Cortex of kidney (tissue), 1 donor: ENCODE measurements around the gene CDC42SE2.

Experiments used
- DNase-seq: peaks from one replicate; lab custom pipeline; 2025; lab: John Stamatoyannopoulos, UW

CDC42SE2 gene, protein sequence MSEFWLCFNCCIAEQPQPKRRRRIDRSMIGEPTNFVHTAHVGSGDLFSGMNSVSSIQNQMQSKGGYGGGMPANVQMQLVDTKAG

DNA sequence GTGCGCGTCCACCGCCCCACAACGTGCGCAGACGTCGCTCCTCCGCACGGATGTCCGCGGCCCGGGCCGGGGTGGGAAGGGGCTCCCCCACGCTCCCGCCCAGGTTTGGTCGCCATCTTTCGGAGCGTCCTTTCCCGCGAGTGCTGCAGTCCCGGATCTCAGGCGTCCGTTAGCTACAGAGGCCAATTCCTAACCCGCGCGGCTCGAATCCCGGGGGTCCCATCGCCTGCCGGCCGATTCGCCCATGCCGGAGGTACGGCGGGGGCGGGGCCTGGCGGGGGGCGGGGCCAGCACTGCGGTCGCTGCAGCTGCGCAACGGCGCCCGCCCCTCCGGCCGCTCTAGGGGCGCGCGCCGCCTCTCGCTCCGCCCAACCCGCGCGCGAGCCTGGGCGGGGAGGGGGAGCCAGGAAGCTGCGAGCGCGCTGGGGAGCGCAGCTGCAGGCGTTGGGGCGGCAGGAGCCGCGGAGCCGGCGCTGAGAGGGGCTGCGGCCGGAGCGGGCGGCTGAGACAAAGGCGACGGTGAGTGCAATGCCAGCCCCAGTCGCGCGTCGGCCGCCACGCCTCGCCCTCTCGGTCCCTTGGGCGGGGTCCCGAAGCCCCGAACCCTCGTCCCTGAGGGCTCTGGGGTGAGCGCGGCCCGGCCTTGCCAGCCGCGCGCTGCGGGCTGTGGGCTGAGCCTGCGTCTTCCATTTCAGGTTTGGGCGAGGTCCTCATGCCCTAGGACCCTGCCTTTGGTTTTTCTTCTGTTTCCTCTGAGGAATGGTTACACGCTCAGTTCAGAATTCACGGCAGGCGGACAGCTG, at the start of gene CDC42SE2:
TSS of gene CDC42SE2 (plus strand) at position 406 of the 803 bp plus-strand sequence. CDS start 95,441 bp downstream, outside the sequence.
- DNase-seq, result peak; percentile 31

DNA sequence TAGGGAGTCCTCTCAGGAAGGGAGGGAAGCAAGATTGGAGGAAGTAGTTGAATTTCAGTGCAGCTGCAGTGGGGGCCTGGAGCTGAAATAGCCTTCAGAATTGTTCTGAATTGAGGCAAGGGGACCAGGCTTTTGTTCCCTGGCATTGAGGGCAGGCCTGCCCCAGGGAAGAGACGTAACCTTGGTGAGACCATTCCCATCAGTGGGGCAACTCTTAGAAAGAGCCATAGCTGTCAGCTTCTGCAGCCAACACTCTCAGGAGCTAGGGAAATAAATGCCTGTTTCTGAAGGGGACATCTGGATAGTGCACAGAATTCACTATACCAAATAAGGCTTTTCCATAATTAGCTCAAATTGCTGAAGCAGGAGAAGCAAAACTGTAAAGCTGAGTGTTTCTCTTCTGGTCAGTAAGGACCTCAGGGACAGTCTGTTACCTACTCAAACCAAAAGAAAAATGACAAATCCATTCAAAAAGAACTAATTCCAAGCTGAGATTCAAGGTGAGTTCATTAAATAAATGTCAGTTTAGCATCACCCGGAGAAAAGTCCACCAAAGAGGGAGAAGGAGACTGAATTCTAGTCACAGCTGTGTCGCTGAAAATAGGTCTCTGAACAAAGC, 49.1 kb upstream of the CDC42SE2 start:
- no peak for DNase-seq

DNA sequence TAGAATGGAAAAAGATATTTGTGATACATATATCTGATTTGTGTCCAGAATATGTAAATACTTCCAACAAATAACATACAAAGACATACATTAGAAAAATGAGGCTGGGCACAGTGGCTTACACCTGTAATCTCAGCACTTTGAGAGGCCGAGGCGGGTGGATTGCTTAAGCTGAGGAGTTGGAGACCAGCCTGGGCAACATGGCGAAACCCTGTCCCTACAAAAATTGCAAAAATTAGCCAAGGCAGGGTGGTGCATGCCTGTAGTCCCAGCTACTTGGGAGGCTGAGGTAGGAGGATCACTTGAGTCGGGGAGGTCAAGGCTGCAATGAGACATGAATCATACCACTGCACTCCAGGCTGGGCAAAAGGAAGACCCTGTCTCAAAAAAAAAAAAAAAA, 46.1 kb upstream of the CDC42SE2 start:
- no peak for DNase-seq

DNA sequence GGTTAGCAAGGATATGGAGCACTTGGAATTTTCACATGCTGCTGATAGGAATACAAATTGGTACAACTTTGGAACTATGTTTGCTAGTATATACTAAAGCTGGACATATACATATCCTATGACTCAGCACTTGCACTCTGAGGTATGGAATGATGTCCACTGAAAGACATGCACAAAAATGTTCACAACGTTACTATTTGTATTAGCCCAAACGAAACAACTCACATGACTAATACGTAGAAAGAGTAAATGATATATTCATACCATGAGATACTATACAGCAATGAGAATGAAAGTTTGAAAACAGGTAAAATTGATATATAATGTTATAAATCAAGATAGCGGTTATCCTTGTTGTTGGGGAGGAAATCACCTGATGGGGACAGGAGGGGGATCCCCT, 45.5 kb upstream of the CDC42SE2 start:
- DNase-seq, result no peak

DNA sequence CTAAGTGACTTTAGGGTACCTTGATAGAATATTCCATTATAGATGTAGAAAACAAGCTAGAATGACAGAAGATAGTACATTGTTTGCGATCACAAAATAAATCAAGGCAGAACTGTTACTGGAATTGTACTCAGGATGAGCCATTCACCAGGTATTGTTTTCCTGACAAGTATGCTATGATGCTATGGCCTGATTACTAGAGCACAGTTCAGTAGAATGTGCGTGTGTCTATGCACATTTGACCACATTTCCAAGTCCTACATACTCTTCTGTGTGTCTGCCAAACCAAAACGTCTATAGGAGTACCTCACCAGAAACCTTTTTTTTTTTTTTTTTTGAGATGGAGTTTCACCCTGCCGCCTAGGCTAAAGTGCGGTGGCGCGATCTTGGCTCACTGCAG, 43.3 kb upstream of the CDC42SE2 start:
- DNase-seq, result no peak

DNA sequence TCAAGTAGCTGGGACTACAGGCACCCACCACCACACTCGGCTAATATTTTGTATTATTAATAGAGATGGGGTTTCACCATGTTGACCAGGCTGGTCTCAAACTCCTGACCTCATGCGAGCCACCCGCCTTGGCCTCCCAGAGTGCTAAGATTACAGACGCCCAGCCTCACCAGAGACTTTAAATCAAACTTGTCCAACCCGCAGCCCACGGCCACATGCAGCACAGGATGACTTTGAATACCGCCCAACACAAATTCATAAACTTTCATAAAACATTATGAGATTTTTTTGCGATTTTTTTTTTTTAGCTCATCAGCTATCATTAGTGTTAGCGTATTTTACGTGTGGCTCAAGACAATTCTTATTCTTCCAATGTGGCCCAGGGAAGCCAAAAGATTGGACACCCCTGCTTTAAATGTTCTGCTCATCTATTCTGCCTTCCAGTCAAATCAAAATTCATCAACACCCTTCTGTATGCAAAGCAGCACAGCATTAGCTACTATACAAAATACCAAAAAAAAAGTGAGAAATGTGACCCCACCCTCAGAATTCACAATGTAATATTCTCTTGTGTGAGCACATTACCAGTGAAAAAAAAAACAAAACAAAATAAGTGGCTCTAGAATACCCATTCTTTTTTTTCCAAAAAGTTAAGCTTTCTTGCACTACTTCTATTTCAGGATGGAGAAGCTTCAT, 42.7 kb upstream of the CDC42SE2 start:
- DNase-seq, result no peak

DNA sequence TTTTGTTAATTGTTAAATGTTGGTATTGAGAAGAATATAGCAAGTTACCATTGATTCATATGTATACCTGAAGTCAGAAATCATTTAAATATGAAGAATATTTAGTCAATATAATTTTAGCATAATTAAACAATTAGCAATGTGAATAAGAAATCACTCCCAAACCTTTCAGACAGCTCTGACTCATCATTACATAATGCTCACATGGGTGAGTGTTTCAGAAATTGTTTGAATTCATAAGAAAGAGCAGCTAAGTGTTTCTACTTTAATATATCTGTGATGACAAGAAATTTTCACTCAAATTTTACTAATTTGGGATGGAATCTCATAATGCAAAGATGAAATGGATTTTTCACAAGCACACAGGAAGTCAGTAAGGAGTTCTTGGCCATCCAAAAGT, 42.0 kb upstream of the CDC42SE2 start:
- DNase-seq, result no peak

DNA sequence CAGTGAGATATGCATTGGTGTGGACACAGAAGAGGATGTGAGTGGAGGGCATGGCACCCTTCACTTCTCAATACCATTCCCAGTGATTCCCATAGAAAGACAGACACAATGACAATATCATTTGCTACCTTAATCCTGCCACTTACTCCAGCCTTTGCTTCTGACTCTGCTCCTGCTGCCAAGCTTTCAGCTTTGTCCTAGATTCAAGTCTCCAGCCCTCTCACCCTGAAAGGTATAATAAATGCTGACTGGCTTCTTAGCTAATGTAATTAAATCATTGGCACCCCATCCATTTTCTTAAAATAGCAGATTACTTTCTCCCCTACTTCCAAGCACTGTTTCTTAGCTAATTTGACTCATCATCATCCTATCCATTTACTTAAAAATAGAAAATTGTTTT, 41.1 kb upstream of the CDC42SE2 start:
- no peak for DNase-seq

DNA sequence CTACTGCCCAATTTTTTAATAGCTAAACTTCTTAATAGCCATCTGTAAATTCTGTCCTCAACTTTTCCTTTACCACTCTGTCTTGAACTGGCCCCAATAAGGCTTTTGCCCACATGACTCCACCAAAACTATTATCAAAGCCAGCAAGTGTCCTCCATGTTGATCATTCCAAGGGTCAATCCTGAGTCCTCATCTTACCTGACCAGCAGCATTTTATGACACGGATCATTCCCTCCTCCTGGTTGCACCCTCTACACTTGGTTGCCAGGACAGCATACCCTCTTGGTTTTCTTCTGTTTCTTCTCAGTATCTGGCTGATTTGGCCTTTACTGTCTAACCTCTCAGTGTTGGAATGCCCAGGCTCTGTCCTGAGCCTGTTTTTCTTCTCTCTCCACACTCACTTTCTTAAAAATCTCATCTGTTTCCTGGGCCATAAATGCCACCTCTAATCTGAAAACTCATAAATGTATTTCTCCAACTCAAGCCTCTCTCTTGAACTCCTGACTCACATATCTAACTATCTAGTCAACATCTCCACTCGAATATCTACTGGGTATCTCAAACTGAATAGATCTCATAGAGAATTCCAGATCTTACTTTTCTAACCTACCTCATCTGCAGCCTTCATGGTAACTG, 40.0 kb upstream of the CDC42SE2 start:
- no peak for DNase-seq

DNA sequence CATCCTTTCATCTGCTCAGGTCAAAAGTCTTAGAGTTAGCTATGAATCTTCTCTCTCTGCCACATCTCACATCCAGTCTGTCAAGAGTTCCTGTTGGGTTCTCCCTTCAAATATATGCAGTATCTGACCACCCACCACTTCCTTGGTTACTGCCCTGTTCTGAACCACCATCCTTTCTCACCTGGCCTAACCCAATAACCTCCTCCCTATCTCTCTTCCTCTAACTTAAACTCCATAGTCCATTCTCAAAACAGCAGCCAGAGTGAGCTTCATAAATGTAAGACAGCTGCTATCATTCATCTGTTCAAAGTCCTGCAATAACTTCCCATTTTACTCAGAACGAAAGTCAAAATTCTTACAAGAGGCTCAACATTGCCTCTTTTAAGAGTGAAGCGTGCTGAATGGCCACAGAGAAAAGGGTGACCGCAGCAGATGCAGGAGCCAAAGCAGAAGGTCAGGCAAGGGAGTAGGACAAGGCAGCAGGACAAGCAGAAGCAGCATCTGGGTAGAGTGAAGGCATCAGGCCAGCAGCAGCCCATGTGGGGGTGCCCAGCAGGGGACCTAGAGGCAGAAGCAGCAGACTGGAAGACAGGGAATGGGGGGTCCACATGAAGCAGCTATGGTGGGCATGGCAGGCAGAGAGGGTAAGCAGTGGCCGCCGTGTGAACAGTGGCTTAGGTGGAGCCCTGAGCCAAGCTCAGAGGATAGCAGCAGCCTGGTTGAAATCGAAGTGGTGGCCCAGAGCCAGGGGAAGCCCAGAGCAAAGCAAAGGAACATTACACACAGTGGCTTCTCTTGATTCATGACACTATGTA, 39.3 kb upstream of the CDC42SE2 start:
- DNase-seq, result no peak

DNA sequence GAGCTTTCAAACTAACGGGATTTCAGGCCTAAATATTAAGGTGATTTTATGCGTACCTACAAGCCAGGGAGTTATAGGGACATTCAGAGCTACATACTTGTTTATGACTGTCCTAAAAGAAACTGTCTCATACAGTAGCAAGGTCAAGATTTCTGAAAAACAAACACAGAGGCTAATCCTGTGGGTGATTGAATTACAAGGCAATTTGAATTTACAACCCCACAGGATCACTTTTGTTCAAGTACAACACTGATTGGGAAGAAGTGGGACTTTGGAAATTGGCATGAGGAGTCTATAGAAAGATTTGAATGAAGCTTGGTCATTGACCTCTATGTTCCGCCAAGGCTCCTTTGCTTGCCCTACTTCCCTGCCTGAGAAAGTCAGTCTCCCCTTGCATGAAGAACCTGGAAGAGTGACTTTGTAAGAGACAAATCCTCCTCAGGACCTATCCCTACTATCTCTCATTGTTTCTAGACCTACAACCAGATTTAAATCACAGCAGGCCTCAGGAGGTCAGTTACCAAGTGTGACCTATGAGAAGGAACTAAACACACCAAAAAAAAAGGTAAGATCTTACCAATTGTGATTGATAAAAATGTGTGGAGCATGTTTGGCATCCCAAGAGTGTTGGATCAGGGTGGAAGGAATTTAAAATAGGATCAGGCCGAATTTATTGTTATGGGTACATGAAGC, 38.4 kb upstream of the CDC42SE2 start:
- no peak for DNase-seq

DNA sequence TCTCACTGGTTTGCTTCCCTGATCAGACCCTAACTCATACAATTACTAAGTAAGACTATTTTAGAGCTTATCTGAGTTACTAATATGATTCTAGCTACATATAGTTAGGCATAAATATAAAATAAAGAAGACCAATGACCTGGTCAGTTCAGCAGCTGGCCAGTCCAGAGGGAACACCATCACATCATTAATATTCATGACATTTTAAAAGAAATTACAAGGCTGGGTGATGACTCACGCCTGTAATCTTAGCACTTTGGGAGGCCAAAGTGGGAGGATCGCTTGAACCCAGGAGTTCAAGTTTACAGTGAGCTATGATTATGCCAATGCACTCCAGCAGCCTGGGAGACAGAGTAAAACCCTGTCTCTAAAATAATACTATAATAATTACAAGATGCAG, 37.0 kb upstream of the CDC42SE2 start:
- DNase-seq, result no peak

DNA sequence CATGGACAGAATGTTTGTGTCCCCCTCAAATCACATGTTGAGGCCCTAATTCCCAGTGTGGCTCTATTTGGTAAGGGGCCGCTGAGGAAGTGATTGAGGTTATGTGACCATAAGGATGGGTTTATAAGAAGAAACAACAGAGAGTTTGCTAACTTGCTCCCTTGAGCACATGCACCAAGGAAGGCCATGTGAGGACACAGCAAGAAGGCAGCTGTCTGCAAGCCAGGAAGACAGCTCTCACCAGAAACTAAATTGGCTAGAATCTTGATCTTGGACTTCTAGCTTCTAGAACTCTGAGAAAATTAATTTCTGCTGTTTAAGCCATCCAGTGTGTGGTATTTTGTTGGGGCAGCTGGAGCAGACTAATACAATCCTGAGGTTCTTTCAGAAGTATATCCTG, 35.2 kb upstream of the CDC42SE2 start:
- no peak for DNase-seq

DNA sequence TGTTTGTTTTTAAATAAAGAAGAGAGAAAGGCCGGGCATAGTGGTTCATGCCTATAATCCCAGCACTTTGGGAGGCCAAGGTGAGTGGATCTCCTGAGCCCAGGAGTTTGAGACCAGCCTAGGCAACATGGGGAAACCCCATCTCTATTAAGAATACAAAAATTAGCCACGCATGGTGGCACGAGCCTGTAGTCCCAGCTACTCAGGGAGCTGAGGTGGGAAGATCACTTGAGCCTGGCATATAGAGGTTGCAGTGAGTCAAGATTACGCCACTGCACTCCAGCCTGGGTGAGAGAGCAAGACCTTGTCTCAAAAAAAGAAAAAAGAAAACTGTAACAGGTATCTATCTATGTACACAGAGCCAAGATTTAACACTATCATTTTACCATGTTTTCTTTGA, 34.2 kb upstream of the CDC42SE2 start:
- no peak for DNase-seq

DNA sequence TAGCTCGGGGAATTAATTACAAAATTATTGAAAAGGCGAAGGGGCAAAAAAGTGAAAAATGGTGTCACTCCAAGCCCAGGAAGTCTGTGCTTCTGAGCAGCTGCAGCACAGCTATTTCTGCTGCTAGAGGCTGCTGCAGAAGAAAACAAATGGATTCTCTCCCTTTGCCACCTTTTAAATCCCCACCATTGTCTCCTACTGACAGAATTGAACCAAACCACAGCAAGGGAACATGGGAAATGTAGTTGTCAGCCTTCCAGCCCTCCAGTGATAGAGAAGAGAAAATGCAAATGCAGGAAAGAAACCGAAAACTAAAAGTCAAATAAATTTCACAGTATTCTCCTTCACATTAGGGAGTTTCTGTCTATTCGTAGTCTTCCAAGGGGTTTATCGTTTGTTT, 33.4 kb upstream of the CDC42SE2 start:
- DNase-seq, result no peak

DNA sequence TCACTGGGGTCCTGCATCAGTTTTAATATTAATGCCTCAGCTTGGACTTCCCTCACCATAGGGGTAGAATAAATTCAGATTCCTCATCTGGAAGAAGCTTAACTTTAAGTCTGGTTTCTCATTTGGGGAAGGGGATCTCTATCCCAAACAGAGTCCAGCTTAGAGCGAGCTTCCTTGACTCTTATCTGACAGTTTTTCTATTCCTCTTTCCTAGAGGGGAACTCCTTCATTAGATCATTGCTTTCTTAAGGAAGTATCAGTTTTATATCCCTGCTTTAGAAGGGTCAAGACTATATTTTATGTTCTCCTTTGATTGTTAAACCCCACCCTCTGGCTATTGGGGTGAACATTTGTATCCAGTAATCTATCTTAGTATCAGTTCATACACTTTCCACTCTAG, 24.2 kb upstream of the CDC42SE2 start:
- no peak for DNase-seq

DNA sequence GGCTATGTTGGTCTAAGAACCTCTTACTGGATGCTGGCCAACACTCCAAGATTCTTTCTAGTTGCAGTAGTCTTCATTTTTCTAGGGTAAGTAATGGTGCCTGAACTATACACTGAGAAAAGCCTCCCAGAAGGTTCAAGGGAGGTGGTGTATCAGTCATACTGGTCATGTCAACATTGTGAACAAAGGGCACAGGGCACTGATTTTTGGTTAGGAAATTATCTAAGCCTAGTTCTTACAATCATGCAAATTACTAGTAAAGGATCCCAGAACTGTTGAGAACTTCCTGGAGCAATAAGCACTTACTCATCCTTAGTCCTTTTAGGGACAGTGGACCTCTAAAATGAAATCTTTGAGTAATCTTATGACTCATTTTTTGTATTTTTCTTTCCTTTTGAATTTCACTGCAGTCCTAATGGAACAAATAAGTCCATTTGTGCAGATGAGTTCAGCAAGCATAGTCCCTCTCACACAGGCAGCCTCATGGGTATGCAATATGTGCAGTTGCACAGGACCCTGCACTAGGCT, 21.1 kb upstream of the CDC42SE2 start:
- DNase-seq, result no peak

DNA sequence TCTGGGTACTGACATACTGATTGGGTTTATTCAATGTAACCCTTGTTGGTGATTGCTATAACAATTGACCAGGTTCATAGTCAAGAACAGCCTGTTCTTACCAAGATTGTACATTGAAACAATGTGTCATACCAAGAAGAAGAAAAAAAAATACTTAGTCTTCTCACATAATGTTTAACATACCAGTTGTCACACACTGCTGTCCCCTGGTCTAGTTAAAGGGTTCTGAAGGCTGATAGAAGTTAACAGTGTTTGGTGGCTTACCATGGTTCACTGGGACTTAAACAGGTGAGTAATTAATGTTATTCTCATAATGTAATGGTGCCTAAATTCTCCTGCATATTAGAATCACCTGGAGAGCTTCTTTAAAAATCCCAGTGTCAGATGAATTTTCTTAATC, 18.5 kb upstream of the CDC42SE2 start:
- no peak for DNase-seq

DNA sequence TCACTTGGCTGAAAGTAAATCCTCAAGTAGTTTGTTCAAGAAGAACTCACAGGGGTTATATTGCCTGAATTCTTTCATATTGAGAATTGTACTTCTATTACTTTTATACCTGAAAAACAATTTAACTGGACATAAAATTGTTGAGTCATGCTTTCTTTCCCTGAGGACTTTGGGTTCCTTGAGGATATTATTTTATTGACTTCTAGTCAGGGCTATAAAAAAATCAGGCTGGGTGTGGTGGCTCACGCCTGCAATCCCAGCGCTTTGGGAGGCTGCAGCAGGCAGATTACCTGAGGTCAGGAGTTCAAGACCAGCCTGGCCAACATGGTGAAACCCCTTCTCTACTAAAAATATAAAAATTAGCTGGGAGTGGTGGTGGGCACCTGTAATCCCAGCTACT, 17.9 kb upstream of the CDC42SE2 start:
- DNase-seq, result no peak

DNA sequence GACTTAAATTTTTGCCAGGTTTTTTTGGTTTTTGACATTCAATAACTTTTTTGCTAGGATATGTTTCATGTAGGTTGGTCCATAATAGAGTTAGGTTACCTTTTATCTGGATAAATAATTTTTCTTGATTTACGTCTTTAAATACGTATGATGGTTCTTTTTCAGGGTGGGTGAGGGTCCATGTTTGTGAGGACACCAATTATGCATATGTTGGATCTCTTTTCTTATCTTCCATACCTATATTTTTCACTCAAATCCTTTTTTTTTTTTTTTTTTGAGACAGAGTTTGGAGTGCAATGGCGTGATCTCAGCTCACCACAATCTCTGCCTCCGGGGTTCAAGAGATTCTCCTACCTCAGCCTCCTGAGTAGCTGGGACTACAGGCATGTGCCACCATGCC, 17.3 kb upstream of the CDC42SE2 start:
- no peak for DNase-seq
